Activated CD4-positive, alpha-beta T cell treated with anti-CD3 and anti-CD28 coated beads for 48 hours (primary cell): Measurements from ENCODE around the gene R3HDM2.
"Not testable (repeated sequence)": the region's sequence is repeated elsewhere in the genome, so short reads cannot be mapped to it uniquely, and the experiment has no call there.

Source experiments
- DNase-seq: peaks from one replicate; pipeline ENCODE4 v3.0.0-alpha.2; 2020

The R3HDM2 gene

DNA sequence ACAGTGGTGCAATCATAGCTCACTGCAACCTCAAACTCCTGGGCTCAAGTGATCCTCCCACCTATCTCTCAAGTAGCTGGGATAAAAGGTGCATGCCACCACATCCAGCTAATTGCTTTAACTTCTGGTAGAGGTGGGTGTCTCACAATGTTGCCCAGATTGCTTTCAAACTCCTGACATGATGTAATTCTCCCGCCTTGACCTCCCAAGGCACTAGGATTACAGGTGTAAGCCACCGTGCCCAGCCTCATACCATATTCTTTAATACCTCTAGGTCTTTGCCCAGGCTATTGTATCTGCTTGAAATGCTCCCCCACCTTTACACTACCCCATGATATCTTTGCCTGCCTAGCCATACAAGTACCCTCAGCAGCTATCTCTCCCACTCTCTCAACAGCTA, 11.3 kb downstream of the R3HDM2 start:
- no peak for DNase-seq

DNA sequence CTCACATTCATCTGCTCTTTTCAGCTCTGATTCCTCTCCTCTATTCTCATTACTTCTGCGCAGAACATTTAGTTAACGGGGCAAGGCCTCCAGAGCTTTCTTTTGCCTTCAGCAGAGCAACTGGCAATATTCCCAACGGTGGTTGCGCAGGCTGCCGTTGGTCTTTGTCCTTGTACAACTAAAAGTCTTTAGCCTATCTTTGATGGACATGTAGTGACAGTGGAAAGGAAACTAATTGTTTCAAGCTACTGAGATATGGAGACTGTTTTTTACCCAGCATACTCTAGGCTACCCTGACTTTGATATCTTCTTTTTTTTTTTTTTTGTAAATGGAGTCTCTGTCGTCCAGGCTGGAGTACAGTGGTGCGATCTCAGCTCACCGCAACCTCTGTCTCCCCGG, 12.6 kb downstream of the R3HDM2 start:
- no peak for DNase-seq

DNA sequence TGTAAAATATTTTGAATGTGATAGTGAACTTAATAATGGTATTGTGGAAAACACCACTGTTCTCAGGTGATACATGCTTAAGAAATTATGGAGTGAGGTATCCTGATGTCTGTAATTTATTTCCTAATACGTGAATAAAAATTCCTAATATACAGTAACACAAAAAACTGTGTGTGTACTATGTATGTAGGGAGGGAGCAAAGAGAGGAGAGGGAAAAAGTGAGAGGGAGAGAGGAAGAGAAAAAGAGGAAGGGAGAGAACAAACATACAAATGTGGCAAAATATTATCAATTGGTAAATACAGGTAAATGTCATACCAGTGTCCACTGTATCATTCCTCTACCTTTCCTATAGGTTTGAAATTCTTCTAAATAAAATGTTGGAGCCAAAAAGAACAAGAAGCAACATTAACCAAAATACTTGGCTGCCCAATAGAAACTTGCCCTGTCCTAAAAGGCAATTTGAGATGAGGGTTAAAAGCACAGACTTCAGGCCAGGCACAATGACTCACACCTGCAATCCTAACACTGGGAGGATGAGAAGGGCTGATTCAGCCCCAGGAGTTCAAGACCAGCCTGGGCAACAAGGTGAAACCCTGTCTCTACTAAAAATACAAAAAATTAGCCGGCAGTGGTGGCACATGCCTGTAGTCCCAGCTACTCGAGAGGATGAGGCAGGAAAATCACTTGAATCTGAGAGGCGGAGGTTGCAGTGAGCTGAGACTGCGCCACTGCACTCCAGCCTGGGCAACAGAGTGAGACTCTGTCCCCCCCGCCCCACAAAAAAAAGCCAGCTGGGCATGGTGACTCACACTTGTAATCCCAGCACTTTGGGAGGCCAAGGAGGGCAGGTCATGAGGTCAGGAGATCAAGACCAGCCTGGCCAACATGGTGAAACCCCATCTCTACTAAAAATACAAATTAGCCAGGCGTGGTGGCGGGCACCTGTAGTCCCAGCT, 14.5 kb downstream of the R3HDM2 start:
- DNase-seq = no peak

DNA sequence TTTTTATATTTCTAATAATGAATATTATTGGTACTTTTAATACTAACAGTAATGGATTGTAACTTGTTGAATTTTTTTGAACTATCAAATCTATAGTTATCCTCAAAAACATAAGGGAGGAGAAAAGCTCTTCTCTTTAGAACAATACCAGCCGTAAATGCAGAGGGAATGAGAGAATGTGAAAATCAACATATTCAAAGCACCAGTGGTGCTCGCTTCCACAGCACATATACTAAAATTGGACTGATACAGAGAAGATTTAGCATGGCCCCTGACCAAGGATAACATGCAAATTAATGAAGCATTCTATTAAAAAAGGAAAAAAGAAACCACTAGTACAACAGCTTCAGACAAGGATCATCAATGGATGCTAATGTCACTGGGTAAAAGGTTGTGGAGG, 15.8 kb downstream of the R3HDM2 start:
- DNase-seq = no peak

DNA sequence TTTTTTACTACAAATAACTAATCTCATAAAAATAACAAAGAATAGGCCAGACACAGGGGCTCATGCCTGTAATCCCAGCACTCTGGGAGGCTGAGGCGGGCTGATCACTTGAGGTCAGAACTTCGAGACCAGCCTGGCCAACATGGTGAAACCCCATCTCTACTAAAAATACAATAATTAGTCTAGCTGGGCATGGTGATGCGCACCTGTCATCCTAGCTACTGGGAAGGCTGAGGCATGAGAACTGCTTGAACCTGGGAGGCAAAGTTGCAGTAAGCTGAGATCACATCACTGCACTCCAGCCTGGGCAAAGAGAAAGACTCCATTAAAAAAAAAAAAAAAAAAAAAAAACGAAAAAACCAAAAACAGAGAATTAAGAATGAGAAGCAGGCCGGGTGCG, 16.7 kb downstream of the R3HDM2 start:
- not testable (repeated sequence) for DNase-seq

DNA sequence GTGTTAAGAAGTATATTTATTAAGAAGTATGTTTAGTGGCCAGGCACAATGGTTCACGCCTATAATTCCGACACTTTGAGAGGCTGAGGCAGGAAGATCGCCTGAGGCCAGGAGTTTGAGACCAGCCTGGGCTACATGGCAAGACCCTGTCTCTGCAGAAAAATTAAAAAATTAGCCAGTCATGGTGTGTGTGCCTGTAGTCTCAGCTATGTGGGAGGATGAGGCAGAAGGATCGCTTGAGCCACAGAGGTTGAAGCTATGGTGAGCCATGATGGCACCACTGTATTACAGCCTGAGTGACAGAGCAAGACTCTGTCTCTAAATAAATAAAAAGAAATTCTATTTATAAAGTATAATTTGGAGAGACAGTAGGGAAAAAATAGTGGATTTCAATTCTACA, 20.3 kb downstream of the R3HDM2 start:
- no peak for DNase-seq

DNA sequence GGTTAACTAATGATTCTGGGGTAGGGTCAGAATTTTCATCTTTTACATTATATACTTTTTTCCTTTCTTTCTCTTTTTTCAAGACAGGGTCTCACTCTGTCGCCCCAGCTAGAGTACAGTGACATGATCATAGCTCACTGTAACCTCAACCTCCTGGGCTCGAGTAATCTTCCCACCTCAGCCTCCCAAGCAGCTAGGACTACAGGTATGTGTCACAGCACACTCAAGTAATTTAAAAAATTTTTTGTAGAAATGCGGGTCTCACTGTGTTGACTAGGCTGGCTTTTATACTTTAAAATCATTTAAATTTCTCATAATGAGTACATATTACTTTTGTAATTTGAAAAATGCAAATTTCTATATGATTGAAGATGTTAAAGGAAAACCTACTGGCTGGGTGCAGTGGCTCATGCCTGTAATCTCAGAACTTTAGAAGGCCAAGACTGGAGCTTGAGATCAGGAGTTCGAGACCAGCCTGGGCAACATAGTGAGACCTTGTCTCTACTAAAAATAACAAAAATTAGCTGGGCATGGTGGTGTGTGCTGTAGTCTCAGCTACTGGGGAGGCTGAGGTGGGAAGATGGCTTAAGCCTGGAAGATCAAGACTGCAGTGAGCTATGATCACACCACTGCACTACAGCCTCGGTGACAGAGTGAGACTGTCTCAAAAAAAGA, 25.7 kb downstream of the R3HDM2 start:
- peak; percentile 50 for DNase-seq

DNA sequence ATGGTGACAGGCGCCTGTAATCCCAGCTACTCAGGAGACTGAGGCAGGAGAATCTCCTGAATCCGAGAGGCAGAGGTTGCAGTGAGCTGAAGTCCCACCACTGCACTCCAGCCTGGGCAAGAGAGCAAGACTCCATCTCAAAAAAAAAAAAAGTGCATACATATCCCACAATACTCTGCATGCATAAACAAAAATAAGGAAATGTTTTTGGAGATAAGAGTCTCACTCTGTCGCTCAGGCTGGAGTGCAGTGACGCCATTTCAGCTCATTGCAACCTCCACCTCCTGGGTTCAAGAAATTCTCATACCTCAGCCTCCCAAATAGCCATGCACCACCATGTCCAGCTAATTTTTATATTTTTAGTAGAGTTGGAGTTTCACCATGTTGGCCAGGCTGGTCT, 28.7 kb downstream of the R3HDM2 start:
- not testable (repeated sequence) for DNase-seq

DNA sequence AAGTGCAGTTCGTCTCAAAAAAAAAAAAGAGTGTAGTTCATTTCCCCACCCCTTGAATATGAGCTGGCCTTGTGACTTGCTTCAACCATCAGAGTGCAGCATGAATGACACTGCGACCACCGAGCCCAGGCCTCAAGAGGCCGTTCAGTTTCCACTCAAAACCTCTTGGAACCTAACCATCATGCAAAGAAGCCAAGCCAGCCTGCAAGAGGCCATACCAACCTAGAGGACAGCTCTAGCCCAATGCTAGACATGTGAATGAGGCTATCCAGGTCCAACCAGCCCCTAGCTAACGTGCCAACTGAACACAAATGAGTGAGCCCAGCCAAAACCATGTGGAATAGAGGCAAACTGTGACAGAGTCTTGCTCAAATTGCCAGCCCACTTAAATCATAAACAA, 29.7 kb downstream of the R3HDM2 start:
- no peak for DNase-seq

DNA sequence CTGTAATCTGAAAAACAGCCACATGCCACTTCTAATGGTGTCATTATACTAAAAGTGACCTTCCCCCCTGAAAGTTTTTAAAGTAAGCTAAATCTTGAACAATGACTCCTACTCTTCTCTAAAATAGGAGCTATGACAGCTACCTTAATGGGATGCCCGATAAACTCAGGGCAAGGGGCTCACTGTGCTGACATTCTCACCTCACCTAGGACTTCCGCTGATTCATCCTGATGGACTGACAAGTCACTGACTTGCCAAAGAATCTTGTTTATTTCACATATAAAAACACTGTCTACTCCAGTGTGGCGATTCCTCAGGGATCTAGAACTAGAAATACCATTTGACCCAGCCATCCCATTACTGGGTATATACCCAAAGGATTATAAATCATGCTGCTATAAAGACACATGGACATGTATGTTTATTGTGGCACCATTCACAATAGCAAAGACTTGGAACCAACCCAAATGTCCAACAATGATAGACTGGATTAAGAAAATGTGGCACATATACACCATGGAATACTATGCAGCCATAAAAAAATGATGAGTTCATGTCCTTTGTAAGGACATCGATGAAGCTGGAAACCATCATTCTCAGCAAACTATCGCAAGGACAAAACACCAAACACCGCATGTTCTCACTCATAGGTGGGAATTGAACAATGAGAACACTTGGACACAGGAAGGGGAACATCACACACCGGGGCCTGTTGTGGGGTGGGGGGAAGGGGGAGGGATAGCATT, 31.0 kb downstream of the R3HDM2 start:
- DNase-seq = not testable (repeated sequence)

DNA sequence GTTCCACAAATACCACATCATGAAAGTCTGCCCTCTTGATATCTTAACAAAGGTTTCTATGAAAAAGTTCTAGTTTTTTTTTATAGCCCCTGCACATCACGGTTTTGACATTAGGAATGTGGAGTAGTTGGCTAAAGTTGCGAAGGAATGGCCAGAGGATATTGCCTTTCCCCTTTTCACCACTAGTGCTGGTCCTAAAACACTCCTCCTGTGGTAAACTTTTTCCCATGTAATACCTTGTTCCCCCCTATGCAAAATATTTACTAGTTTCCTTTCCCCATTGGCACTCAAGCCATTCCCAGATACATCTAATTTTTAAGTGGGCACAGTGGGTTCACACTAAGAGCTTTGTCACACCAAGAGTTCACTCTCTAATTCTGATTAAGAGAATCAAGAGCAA, 33.4 kb downstream of the R3HDM2 start:
- DNase-seq = no peak

DNA sequence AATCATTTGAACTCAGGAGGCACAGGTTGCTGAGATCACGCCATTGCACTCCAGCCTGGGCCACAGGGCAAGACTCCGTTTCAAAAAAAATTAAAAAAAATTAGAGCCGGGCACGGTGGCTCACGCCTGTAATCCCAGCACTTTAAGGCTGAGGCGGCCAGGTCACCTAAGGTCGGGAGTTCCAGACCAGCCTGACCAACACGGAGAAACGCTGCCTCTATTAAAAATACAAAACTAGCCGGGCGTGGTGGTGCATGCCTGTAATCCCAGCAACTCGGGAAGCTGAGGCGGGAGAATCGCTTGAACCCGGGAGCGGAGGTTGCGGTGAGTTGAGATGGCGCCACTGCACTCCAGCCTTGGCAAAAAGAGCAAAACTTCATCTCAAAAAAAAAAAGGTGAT, 35.7 kb downstream of the R3HDM2 start:
- DNase-seq = no peak

DNA sequence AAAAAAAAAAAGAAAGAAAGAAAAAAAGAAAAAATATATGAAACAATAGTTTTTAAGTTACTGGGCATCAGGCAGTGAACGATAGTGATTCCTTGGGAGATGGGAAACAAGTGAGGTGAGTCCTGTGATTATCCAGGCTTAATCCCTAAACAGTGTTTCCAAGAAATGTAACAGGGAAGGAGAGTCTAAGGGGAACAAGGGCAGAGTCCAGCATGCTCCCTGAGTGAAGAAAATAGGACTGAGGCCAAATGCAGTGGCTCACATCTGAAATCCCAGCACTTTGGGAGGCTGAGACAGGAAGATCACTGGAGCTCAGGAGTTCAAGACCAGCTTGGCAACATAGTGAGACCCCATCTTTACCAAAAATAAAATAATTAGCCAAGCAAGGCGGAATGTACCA, 40.7 kb downstream of the R3HDM2 start:
- no peak for DNase-seq

DNA sequence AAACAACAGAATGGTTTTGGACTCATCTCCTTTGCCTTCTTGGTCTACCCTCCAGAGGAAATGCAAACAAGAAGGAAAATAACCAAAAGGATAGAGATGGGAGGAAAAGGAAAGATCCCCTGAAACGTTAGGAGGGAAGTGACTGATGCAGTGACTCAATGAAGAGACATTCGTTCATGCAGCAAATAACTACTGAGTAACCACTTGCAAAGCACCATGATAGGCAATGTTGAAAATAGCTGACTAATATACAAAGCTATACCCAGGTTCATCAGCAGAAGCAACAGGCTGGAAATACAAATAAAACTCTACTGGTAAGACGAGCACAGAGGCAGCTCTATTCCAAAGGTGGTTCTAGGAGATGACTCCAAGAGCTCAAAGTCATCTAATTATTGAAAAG, 41.8 kb downstream of the R3HDM2 start:
- DNase-seq = no peak

DNA sequence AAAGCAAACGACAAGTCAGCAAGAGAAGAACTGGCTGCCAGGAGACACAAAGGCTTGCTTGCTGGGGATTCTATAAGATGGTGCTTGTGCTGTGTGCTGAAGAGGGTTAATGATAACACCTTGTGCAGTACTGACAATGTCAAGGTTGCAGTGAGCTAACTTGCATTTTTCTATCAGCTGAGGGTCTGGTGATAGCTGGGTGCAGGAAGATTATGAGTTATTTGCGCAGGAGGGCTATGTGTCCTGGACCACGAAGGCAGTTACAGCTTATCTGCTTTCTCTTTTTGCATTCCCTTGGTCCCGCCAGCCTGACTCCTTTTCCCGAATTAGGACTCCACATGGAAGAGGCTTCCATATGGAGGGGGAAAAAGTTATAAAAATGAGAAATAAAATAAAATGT, 42.4 kb downstream of the R3HDM2 start:
- DNase-seq = no peak

DNA sequence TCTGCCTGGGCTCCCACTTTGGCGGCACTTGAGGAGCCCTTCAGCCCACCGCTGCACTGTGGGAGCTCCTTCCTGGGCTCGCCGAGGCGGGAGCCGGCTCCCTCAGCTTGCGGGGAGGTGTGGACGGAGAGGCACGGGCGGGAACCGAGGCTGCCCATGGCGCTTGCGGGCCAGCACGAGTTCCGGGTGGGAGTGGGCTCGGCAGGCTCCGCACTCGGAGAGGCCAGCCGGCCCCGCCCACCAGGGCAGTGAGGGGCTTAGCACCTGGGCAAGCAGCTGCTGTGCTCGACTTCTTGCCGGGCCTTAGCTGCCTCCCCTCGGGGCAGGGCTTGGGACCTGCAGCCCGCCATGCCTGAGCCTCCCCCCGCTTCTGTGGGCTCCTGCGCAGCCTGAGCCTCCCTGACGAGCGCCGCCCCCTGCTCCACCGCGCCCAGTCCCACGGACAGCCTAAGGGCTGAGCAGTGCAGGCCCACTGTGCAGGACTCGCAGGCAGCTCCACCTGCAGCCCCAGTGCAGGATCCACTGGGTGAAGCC, 44.6 kb downstream of the R3HDM2 start:
- no peak for DNase-seq

DNA sequence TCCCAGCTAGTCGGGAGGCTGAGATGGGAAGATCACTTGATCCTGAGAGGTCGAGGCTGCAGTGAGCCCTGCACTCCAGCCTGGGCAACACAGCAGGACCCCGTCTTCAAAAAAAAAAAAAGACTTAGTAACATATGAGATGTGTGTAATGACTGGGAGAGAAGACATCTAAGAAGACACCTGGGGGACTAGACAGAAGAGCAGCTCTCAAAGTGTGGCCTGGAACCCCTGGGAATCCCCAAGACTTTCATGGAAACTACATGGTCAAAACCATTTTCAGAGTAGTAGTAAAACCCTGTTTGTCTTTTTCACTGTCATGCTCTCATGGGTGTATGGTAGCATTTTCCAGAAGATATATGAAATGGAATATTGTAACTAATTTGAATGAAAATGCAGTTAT, 45.3 kb downstream of the R3HDM2 start:
- no peak for DNase-seq

DNA sequence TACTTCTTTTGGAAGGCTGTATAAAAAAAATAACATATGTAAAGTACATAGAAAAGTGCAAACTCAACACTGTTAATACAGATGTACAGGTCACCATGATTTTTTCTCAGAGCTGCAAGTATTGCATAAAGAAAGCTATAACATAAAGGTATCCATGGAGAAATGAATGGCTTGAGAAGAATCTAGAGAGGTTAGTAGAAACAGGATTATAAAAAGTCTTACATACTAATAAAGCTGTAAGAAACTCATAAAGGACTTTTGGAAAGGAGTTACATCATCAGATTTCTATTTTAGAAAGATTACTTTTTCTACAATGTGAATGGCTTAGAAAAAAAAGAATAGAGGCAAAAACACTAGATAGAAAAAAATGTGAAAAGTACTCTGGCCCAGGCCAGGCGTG, 46.4 kb downstream of the R3HDM2 start:
- no peak for DNase-seq

DNA sequence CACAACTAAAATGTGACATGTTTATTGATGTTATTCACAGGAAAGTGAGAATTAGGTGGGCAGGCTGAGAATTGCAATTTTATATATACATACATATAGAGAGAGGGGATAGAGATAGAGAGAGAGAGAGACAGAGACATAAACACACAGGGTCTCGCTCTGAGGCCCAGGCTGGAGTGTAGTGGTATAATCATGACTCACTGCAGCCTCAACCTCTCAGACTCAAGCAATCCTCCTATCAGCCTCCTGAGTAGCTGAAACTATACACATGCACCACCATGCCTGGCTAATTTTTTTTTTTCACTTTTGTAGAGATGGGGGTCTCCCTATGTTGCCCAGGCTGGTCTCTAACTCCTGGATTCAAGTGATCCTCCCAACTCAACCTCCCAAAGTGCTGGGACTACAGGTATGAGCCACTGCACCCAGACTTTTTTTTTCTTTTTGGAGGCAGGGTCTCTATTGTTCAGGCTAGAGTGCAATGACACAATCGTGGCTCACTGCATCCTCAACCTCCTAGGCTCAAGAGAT, 49.1 kb downstream of the R3HDM2 start:
- DNase-seq = no peak

DNA sequence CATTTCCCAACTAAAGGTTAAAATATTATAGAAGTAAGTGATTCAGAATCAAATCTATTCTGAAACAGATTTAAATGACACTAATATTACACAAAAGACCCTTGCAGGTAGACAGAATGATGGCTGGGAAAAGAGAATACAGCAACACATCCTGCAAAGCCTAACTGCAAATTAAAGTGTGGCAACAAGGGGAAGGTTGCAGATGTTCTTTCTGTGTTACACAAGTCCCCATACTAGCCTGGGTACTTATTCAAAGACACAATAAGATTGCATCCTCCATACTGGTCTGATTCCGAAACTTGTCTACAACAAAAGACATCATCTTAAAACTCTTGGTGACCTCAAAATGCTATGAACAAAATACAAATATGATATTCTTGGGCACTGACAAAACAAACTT, 50.5 kb downstream of the R3HDM2 start:
- DNase-seq = no peak

DNA sequence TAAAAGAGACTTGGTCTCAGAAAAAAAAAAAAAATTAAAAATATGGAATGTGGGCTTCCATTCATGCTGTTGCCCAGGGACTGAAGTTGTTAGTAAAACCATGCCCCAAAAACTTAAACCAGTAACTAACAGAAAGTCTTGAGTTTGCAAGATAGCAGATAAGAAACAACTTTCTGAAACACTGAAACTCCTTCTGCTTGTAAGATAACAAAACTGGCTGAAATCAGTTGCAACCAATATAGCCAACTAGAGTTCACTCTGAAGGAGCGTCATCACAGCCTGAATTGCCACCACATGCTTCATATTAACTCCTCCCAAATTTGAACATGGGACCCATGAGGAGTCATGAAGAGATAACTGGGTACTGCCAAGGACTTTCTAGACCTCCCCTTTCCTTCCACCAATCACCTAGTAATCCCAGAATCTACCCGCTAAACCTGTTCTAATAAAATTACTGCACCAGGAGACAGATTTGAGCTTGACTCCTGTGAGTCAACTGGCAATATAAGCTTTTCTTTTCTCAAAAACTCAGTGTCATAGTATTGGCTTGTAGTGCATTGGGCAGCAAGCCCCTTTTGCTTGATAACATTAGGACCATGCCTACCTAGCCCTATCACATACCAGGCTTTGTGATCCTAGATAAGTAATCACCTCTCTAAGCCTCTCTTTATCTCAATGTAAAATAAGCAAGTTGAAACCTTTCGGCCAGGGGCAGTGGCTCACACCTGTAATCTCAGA, 53.6 kb downstream of the R3HDM2 start:
- DNase-seq = no peak

DNA sequence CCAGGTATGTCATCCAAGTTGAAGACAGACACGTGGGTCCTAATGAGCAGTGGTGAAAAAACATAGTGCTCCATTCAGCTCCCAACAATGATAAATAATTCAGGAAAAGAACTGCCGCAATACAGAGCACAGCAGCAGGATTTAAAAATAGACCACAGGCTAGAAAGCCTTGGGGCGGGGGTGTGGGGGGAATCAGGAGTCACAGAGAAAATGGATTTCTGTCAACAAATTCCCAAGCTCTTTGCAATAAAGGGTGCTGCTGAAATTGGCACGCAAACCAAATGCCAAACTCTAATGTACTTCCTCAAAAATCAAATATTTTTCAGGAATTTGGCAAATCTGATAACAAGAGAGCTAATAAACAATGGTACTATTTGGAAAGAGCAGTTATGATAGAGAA, 58.6 kb downstream of the R3HDM2 start:
- no peak for DNase-seq
